Measurements from ENCODE around the gene HYAL1. TPM values are rescaled to one million over a fixed set of nuclear protein-coding genes. Genes with fewer than 3 reads are reported as not detected.

The HYAL1 gene
- total RNA-seq, 1 donor from 2014 or later = 0.47 TPM

DNA sequence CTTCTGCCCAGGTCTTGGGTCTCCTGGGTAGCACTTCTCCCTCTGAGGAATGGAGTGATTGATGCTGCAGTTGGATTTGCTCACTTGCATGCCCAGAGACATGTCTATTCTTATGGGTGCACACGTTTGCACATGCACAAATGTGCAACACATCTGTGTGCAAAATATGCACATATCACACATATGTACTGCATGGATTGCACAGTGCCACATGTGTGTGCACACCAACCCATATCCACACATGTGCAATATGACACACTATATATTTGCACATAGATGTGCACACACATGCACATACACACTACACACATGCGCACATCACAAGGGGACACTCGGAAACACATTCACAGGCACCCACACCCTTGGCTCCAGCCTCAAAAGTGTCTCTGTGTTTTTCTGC lies 35.1 kb downstream of the HYAL1 start:
- TF ChIP-seq, protein P1, sequence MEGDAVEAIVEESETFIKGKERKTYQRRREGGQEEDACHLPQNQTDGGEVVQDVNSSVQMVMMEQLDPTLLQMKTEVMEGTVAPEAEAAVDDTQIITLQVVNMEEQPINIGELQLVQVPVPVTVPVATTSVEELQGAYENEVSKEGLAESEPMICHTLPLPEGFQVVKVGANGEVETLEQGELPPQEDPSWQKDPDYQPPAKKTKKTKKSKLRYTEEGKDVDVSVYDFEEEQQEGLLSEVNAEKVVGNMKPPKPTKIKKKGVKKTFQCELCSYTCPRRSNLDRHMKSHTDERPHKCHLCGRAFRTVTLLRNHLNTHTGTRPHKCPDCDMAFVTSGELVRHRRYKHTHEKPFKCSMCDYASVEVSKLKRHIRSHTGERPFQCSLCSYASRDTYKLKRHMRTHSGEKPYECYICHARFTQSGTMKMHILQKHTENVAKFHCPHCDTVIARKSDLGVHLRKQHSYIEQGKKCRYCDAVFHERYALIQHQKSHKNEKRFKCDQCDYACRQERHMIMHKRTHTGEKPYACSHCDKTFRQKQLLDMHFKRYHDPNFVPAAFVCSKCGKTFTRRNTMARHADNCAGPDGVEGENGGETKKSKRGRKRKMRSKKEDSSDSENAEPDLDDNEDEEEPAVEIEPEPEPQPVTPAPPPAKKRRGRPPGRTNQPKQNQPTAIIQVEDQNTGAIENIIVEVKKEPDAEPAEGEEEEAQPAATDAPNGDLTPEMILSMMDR (IDR thresholded peaks at IDR 0.05) = no peak
- ChIA-PET POLR2A (no interaction called here), CTCF (interaction anchor here (1.6 kb wide), 1 partner anchor 11 kb away, joined by 3 read pairs; no protein-coding TSS in a partner anchor)
- Mint-ChIP-seq H3K27ac (no peak overlapping the region), H3K4me1 (peaks cover 6% of the 10 kb centered on the region), H3K27me3 (peaks cover 21% of the 10 kb centered on the region), H3K4me3 (no peak overlapping the region), H3K9me3 (no peaks in the 10 kb centered on the region), H3K36me3 (ENCODE audit: low read depth) (no peaks in the 10 kb centered on the region)
- no peak for ATAC-seq (ENCODE audit: low read depth)
- intact Hi-C loops (cut with micrococcal nuclease) = no loop called here
- DNase-seq = no peak

DNA sequence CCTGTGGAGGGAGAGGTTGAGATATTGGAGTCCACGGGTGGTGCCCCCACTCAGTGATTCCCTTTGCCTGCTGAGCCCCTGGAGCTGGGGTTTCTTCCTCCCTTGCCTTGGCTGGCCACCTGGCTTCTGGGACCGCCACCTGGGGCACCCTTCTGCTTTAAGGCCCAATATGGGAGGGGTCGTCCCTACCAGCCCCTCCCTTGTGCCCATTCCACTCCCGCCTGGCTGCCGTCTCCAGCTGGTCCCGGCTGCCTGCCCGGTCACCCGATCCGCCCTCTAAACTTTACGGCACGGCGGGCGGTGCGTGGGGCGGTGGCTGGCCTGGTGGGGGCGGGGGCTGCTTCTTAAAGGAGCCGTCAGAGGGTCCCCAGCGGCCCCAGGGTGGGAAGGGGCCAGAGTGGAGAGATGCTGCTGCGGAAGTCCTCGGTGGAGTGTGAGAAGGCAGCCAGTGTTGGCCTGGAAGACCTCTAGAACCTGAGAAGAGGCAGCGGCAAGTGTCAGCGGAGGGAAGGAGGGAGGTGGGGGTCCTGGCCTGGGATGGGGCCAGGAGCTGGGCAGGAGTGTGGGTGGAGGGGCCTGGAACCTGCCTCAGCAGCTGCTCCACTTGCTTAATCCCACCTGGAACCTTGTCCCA lies 36.0 kb downstream of the HYAL1 start:
- ChIA-PET CTCF (interaction anchor here (1.1 to 1.6 kb wide), 2 partner anchors 12 to 20 kb away, joined by 3 read pairs; no protein-coding TSS in a partner anchor), POLR2A (interaction anchor here (0.6 kb wide), 1 partner anchor 30 kb away, joined by 3 read pairs; no protein-coding TSS in a partner anchor)
- no peak overlapping the region for H3K27ac Mint-ChIP-seq
- TF ChIP-seq, protein P1 (IDR thresholded peaks at IDR 0.05) = no peak
- intact Hi-C loops (cut with micrococcal nuclease) = no loop called here
- H3K36me3 Mint-ChIP-seq (ENCODE audit: low read depth) = no peaks in the 10 kb centered on the region
- no peaks in the 10 kb centered on the region for H3K4me1 Mint-ChIP-seq
- H3K27me3 Mint-ChIP-seq = peaks cover 16% of the 10 kb centered on the region
- no peak for ATAC-seq (ENCODE audit: low read depth)
- no peak overlapping the region for H3K4me3 Mint-ChIP-seq
- no peaks in the 10 kb centered on the region for H3K9me3 Mint-ChIP-seq
- no peak for DNase-seq

- CTCF ChIA-PET = interaction anchor here (1.1 to 1.6 kb wide), 2 partner anchors 13 to 20 kb away, joined by 3 read pairs; no protein-coding TSS in a partner anchor
- Mint-ChIP-seq H3K9me3 (no peaks in the 10 kb centered on the region), H3K4me1 (no peaks in the 10 kb centered on the region), H3K36me3 (ENCODE audit: low read depth) (no peaks in the 10 kb centered on the region), H3K4me3 (no peak overlapping the region), H3K27me3 (peaks cover 16% of the 10 kb centered on the region), H3K27ac (no peak overlapping the region)
- ATAC-seq (ENCODE audit: low read depth) (no peak), DNase-seq (no peak)
- TF ChIP-seq, protein P1 (IDR thresholded peaks at IDR 0.05) = no peak
- POLR2A ChIA-PET = interaction anchor here (0.6 kb wide), 1 partner anchor 29 kb away, joined by 3 read pairs; no protein-coding TSS in a partner anchor
- intact Hi-C loops (cut with micrococcal nuclease) = no loop called here
These were observed 36.5 kb downstream of the HYAL1 start for GRCh38 chr3:50266836-50267235.

DNA sequence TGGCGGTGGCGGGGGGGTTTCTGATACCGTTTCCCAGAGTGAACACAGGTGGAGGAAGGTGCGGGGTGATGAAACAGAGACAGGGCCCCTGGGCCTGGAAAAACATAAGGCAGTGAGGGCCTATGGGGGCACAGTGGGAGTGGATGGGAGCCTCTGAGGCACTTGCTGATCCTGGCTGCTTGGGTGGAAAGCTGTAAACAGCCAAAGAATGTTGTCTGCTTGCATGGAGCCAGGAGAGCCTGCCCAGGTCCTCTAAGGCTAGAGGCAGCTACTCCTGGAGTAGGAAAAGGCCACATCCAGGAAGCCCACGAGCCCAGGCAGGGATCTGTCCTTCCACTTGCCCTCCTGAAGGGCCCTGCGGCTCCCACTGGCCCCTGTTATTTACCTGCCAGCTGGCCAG lies 37.4 kb downstream of the HYAL1 start:
- CTCF ChIA-PET = no interaction called here
- no peaks in the 10 kb centered on the region for H3K9me3 Mint-ChIP-seq
- H3K36me3 Mint-ChIP-seq (ENCODE audit: low read depth) = no peaks in the 10 kb centered on the region
- no peaks in the 10 kb centered on the region for H3K4me1 Mint-ChIP-seq
- H3K27me3 Mint-ChIP-seq = peaks cover 16% of the 10 kb centered on the region
- DNase-seq = no peak
- no peak for ATAC-seq (ENCODE audit: low read depth)
- POLR2A ChIA-PET = no interaction called here
- TF ChIP-seq, protein P1 (IDR thresholded peaks at IDR 0.05) = no peak
- intact Hi-C loops (cut with micrococcal nuclease) = no loop called here
- H3K4me3 Mint-ChIP-seq = no peak overlapping the region
- H3K27ac Mint-ChIP-seq = no peak overlapping the region

GRCh38 chr3:50265571-50265970 lies 37.8 kb downstream of the HYAL1 start:
- no peak overlapping the region for H3K27ac Mint-ChIP-seq
- intact Hi-C loops (cut with micrococcal nuclease) = no loop called here
- TF ChIP-seq, protein P1 (IDR thresholded peaks at IDR 0.05) = no peak

More at GRCh38 chr3:50265571-50265970, 37.8 kb downstream of the HYAL1 start:
- ChIA-PET POLR2A (no interaction called here), CTCF (no interaction called here)
- Mint-ChIP-seq H3K36me3 (ENCODE audit: low read depth) (no peaks in the 10 kb centered on the region), H3K9me3 (no peaks in the 10 kb centered on the region), H3K27me3 (peaks cover 16% of the 10 kb centered on the region), H3K4me3 (no peak overlapping the region), H3K4me1 (no peaks in the 10 kb centered on the region)
- ATAC-seq (ENCODE audit: low read depth) (no peak), DNase-seq (no peak)
